HG03521 (cell line): ENCODE data around the gene PSD4.
"Not testable (repeated sequence)": the region's sequence is repeated elsewhere in the genome, so short reads cannot be mapped to it uniquely, and the experiment has no call there.

ENCODE experiments used
- ATAC-seq: cut with Tn5 transposase; IDR thresholded peaks from one replicate; pipeline ENCODE4 v1.9.1; 2021; ENCODE audit warnings: mild to moderate bottlenecking, moderate library complexity; ENCODE audit not compliant: unreplicated experiment

The PSD4 gene

GRCh38 chr2:113235347-113236226, 61.8 kb downstream of the PSD4 start:
- not testable (repeated sequence) for ATAC-seq

GRCh38 chr2:113236367-113237159, 62.8 kb downstream of the PSD4 start:
- ATAC-seq, result no peak

GRCh38 chr2:113237604-113238160, 63.9 kb downstream of the PSD4 start:
- ATAC-seq, result no peak

GRCh38 chr2:113238871-113239839, 65.4 kb downstream of the PSD4 start:
- no peak for ATAC-seq

DNA sequence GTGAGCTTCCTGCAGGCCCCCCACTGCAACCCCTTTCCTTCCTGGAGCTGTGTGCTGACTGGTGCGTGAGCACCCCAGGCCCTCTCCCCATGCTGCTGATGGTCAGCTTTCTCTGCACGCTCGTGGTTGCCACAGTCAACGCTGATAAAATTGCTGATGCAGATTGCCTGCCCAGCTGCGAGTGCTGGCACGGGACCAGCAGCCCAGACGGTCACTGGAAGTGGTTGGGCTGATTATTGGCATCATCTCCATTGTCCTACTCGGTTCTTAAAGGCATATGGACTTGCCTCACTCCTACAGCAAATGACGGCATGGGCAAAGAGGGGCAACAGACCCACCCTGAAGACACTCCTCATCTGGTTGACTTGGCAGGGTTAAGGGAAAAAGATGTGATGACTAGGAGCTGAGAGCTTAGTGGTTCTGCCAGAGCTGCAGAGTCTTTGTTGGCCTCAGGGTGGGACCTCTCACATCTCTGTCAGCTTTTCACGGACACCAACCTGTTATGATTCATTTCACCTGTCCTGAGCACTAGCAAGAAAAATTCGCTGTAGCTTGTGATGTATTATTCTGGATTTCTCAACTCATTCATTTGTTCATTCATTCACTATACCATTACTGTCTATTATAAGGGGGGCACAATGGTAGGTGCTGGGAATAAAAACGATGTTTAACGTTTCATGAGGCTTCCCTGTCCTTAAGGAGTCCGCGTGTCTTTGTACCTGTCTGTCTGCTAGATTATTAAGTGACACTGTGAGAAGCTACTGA, 66.6 kb downstream of the PSD4 start:
- no peak for ATAC-seq

GRCh38 chr2:113240915-113241911, 67.4 kb downstream of the PSD4 start:
- ATAC-seq, result no peak

DNA sequence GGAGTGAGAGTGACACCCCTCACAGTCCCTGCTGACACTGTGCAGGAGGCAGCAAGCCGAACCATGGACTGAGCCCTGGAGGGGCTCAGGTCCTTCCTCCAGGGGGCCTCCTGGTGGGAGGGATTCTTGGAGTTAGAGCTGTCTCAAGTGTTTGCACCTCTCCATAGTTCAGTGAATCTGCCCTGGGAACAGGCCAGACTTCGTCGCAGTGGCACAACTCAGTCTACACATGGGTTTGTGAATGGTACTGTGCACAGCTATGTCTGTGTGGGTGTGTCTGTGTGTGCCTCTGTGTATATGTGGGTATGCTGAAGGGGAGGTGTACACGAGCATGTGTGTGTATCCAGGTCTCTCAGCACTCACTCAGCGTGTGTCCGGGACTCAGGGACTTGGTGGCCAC, 68.6 kb downstream of the PSD4 start:
- no peak for ATAC-seq

DNA sequence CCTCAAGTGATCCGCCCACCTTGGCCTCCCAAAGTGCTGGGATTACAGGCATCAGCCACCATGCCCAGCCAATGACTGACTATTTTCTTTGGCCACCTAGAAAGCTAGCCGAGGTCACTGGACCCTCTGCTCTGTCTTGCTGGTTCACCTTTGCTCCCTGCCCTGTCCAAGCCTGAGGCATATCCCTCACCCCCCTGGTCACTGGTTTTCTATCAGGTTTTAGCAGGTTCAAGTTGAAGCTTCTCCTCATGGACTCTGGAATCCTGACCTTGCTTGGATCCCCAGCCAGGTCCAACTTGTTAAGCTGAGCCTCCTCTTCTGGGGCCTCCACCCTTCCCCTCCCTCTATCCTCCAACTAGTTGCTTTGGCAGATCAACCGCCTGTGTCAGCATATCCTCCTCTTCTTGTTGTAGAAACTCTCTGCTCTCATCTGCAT, 71.5 kb downstream of the PSD4 start:
- no peak for ATAC-seq

DNA sequence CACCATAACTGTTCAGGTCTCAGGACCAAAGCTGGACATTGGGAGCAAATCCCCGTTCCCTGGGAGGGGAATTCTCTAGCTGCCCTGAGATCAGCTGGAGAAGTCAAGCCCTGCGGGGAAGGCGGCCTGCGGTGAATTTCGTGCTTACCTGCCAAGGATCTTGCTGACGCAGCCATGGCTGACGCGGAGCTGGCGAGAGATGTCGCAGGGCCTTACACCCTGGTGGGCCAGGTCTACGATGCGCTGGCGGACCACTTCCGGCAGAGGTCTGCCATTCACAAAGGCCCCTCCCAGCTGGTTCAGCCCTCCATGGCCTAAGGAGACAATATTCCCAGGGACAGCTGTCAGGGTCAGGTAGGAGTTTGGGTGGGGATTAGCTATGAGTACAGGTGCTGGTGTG, 72.8 kb downstream of the PSD4 start:
- ATAC-seq, result no peak

GRCh38 chr2:113248997-113249770, 75.4 kb downstream of the PSD4 start:
- no peak for ATAC-seq

GRCh38 chr2:113251118-113251517, 77.3 kb downstream of the PSD4 start:
- ATAC-seq, result no peak

DNA sequence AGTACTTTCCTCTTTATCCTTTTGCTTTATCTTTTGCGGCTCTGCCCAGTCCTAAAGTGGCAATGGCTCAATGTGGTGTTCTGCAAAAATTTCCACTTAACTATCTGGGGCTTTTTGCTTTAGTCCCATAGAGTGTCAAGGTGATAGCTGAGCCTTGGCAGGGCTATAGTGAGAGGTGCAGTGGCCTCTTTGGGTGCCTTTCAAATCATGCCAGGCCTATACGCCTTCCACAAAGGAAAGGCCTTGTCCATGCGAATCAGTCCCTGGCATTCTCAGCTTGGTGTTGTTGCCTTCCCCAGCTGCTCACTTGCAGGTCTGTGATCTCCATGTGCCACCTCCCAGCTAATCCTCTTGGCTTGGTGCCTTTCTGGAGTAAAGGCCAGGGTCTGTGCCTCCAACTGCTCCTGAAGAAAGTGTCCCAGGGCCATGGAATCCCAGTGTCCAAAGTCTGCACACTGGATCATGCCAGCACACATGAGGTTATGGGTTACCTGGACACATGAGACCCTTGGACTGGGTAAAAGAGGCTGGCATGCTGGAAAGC, 78.3 kb downstream of the PSD4 start:
- no peak for ATAC-seq

DNA sequence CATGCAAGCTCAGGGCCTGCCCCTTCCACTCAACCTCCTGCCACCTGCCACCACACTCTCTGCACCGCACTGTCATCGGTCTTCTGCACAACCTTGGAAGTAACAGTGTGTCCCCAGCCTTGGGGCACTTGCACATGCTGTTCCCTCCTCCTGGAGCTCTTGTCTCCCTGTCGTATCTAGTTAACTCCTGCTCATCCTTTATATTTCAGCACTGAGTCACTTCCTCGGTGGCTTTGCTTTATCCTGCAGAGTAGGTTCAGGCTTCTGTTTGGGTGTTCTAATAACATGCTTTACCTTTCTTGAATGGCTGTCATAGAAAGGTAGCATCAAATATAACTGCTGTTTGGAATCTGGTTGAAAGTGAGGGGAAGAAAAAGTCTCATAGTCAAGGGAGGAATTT, 79.7 kb downstream of the PSD4 start:
- ATAC-seq, result no peak

GRCh38 chr2:113255140-113256070, 81.6 kb downstream of the PSD4 start:
- no peak for ATAC-seq

GRCh38 chr2:113257516-113258264, 83.9 kb downstream of the PSD4 start:
- no peak for ATAC-seq
